ENCODE results near the gene GANAB. TPM values are rescaled to one million over a fixed set of nuclear protein-coding genes. Genes with fewer than 3 reads are reported as not detected.

GANAB gene
- total and polyA plus RNA-seq, 2 of the 13 experiments (the other 11 are each of a cell fraction or from before 2014, with no cell fraction given), result 99.5 to 234 TPM

- TF ChIP-seq SNAPC2 (CRISPR knock-in tag; IDR thresholded peaks at IDR 0.05) (no peak), ZNF605 (CRISPR knock-in tag; IDR thresholded peaks at IDR 0.05) (peak; percentile 54; the same call in 1 of the 2 replicates), RFX3 (CRISPR knock-in tag; IDR thresholded peaks at IDR 0.05) (no peak), ZNF496 (CRISPR knock-in tag; IDR thresholded peaks at IDR 0.05; ENCODE audit: insufficient replicate concordance) (no peak), RCOR2 (CRISPR knock-in tag; IDR thresholded peaks at IDR 0.05) (no peak), SIN3B (IDR thresholded peaks at IDR 0.05; ENCODE audit: low read length) (no peak), HMG20A (CRISPR knock-in tag; IDR thresholded peaks at IDR 0.05; ENCODE audit: borderline replicate concordance) (0 out of 2 replicates have a peak, but pooled peaks have one; percentile 27), ZNF749 (CRISPR knock-in tag; IDR thresholded peaks at IDR 0.05; ENCODE audit: borderline replicate concordance) (no peak), REPIN1 (CRISPR knock-in tag; IDR thresholded peaks at IDR 0.05; ENCODE audit: borderline replicate concordance, low read depth) (peak; percentile 45; the same call in 1 of the 2 replicates), FOXK2 (IDR thresholded peaks at IDR 0.05) (no peak), ZBTB8A (CRISPR knock-in tag; IDR thresholded peaks at IDR 0.05; ENCODE audit: borderline replicate concordance, low read depth) (no peak), POLR2AphosphoS5 (IDR thresholded peaks at IDR 0.05; ENCODE audit: low read depth, low read length) (peak; percentile 49), GTF3A (CRISPR knock-in tag; conservative IDR thresholded peaks at IDR 0.05) (no peak), ZNF501 (CRISPR knock-in tag; IDR thresholded peaks at IDR 0.05) (no peak), HNF4A (CRISPR knock-in tag; IDR thresholded peaks at IDR 0.05) (0 out of 2 replicates have a peak, but pooled peaks have one; percentile 15), AKNA (CRISPR knock-in tag; IDR thresholded peaks at IDR 0.05; ENCODE audit: borderline replicate concordance) (no peak), ZHX2 (IDR thresholded peaks at IDR 0.05; ENCODE audit: low read depth) (no peak), ZHX2 (CRISPR knock-in tag; IDR thresholded peaks at IDR 0.05; ENCODE audit: borderline replicate concordance) (no peak), MLX (CRISPR knock-in tag; IDR thresholded peaks at IDR 0.05) (no peak), ZFX (CRISPR knock-in tag; IDR thresholded peaks at IDR 0.05; ENCODE audit: low read depth) (peak; percentile 51; the same call in 1 of the 2 replicates), KDM6A (CRISPR knock-in tag; IDR thresholded peaks at IDR 0.05; ENCODE audit: low read depth) (no peak)
Measured at GRCh38 chr11:62680825-62681240, 34.4 kb upstream of the GANAB start (continued).
